ENCODE measurements around the gene TENM3. TPM values are rescaled to one million over a fixed set of nuclear protein-coding genes. Genes with fewer than 3 reads are reported as not detected.

Gene TENM3
- total and polyA plus RNA-seq, 2 donors (not counting 3 experiments of a cell fraction or from before 2014, with no cell fraction given) = 3.2 to 6.2 TPM

GRCh38 chr4:182827954-182828353 is 584.8 kb downstream of the TENM3 start:
- dilution Hi-C loops (cut with MboI; ENCODE audit: extremely low pct_ligation_motif_present, low sequenced_read_pairs) (no loop called here), intact Hi-C loops (cut with micrococcal nuclease) (no loop called here)
- H3K9me3 ChIP-seq (replicated peaks; ENCODE audit: control insufficient read depth, insufficient read depth, low read length) = no peaks in the 10 kb centered on the region
- TF ChIP-seq POLR2AphosphoS5 (IDR thresholded peaks at IDR 0.05; ENCODE audit: insufficient read depth, low read depth, low read length) = no peak
- TF ChIP-seq, protein P1, sequence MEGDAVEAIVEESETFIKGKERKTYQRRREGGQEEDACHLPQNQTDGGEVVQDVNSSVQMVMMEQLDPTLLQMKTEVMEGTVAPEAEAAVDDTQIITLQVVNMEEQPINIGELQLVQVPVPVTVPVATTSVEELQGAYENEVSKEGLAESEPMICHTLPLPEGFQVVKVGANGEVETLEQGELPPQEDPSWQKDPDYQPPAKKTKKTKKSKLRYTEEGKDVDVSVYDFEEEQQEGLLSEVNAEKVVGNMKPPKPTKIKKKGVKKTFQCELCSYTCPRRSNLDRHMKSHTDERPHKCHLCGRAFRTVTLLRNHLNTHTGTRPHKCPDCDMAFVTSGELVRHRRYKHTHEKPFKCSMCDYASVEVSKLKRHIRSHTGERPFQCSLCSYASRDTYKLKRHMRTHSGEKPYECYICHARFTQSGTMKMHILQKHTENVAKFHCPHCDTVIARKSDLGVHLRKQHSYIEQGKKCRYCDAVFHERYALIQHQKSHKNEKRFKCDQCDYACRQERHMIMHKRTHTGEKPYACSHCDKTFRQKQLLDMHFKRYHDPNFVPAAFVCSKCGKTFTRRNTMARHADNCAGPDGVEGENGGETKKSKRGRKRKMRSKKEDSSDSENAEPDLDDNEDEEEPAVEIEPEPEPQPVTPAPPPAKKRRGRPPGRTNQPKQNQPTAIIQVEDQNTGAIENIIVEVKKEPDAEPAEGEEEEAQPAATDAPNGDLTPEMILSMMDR (IDR thresholded peaks at IDR 0.05; ENCODE audit: extremely low read depth in 1 of 2, insufficient read depth in 1 of 2, low read depth in 1 of 2, low read length in 2 of 2) = no peak
- TF ChIP-seq FOS (IDR thresholded peaks at IDR 0.05; ENCODE audit: borderline replicate concordance, insufficient read depth, low read length) = no peak
- no peak for TF ChIP-seq POLR2A (IDR thresholded peaks at IDR 0.05; ENCODE audit: low read depth, low read length)
- no peak for TF ChIP-seq JUN (IDR thresholded peaks at IDR 0.05; ENCODE audit: borderline replicate concordance, insufficient read depth, insufficient read length, low read depth)
- TF ChIP-seq GATA2 (IDR thresholded peaks at IDR 0.05; ENCODE audit: insufficient read depth, insufficient read length, low read depth, low read length) = no peak
- no peak for TF ChIP-seq MYC (IDR thresholded peaks at IDR 0.05; ENCODE audit: low read depth, low read length)
- H2AFZ ChIP-seq (ENCODE audit: low read depth, low read length) = no peak overlapping the region
- H4K20me1 ChIP-seq (replicated peaks; ENCODE audit: control insufficient read depth, extremely low read depth, insufficient read depth, low read length) = no peaks in the 10 kb centered on the region
- H3K4me1 ChIP-seq (ENCODE audit: control insufficient read depth, extremely low read depth, insufficient read depth, low read length) = no peaks in the 10 kb centered on the region
- ChIA-PET CTCF (no interaction called here), POLR2A (no interaction called here)
- BruUV-seq (replicated peaks) = no TSS peak
- H3K4me2 ChIP-seq (ENCODE audit: insufficient read depth, low read length) = no peak overlapping the region
- FAIRE-seq = no peak
- H3K27ac ChIP-seq (ENCODE audit: insufficient read depth, low read depth, low read length) = no peak overlapping the region
- DNase-seq (ENCODE audit: low read depth, low spot score) = no peak
- no peaks in the 10 kb centered on the region for H3K79me2 ChIP-seq (ENCODE audit: control insufficient read depth, insufficient read depth, low read length)
- no peak overlapping the region for H3K4me3 ChIP-seq (replicated peaks in 1 of 3; ENCODE audit: insufficient read depth in 1 of 3, low read depth in 1 of 3, low read length in 3 of 3)
- H3K27me3 ChIP-seq (ENCODE audit: control insufficient read depth in 2 of 2, insufficient read depth in 2 of 2, low read length in 2 of 2) = no peaks in the 10 kb centered on the region
- no peaks in the 10 kb centered on the region for H3K9me1 ChIP-seq (replicated peaks; ENCODE audit: control insufficient read depth, extremely low read depth, insufficient read depth, low read length)
- no peaks in the 10 kb centered on the region for H3K36me3 ChIP-seq (ENCODE audit: control insufficient read depth in 2 of 2, extremely low read depth in 1 of 2, insufficient read depth in 2 of 2, low read length in 2 of 2)
- H3K9ac ChIP-seq (replicated peaks; ENCODE audit: extremely low read depth, insufficient read depth, low read length) = no peak overlapping the region
